K562 (cell line): ENCODE results near the gene ADAT3. TPM values are rescaled to one million over a fixed set of nuclear protein-coding genes. Genes with fewer than 3 reads are reported as not detected.

Experiments
- ATAC-seq: fragments of 200-7000 bp; cut with Tn5 transposase; 3 replicates; pipeline ENCODE4 v1.9.1; 2020; ENCODE audit warnings: moderate library complexity
- BruUV-seq: library from RNA; stranded (reverse); fragments of 400-500 nt; replicated peaks from 2 replicates; lab custom pipeline; 2021; lab: Mats Ljungman, UMichigan
- CTCF ChIA-PET: fragments of 300-600 bp; formaldehyde crosslinking; extraction: SDS; loops from one replicate; lab custom pipeline; 2021; ENCODE audit warnings: low intra/inter-chr PET ratio; lab: Yijun Ruan, JAX
- POLR2A ChIA-PET: fragments of 300-600, 350-650 bp; sonication (Branson Sonifier 250); formaldehyde crosslinking; extraction: SDS; loops from one replicate; lab custom pipeline; 2021; ENCODE audit warnings: antibody characterized with exemption, inconsistent platforms; lab: Yijun Ruan, JAX
- DNase-seq, 4 experiments: peaks; one replicate each; pipeline versions ENCODE4 v3.0.0 to v3.0.0-alpha.2; 2011 to 2018; ENCODE audit warnings: low spot score in 3 of 4, mixed read lengths in 3 of 4; ENCODE audit errors: extremely low read depth in 1 of 4
- FAIRE-seq: peaks from 2 replicates; lab custom pipeline; 2011; peaks lifted over from hg19 to GRCh38; lab: Jason Lieb, UNC
- H2AFZ ChIP-seq: 2 replicates; pipeline ENCODE4 v1.6.0; 2011; ENCODE audit warnings: low read depth, low read length, control low read depth, inconsistent platforms
- H3K27ac ChIP-seq: fragments of 200-600 bp; 3 replicates; pipeline ENCODE4 v1.8.0; 2011; ENCODE audit warnings: low read depth, mild to moderate bottlenecking, control low read depth, inconsistent platforms, low read length, moderate library complexity, mixed read lengths; ENCODE audit errors: extremely low read depth
- H3K27me3 ChIP-seq, 2 experiments: fragments of 300-600 bp in 1 of 2; 2 replicates in 1 of 2; 3 replicates in 1 of 2; pipeline versions ENCODE4 v1.6.0 to v1.8.0; 2011; ENCODE audit warnings: inconsistent platforms in 2 of 2, low read length in 2 of 2, mild to moderate bottlenecking in 1 of 2, mixed read lengths in 1 of 2, moderate library complexity in 1 of 2; ENCODE audit not compliant: control insufficient read depth in 2 of 2, insufficient read depth in 2 of 2
- H3K36me3 ChIP-seq: fragments of 300-600 bp; 3 replicates; pipeline ENCODE4 v1.8.0; 2011; ENCODE audit warnings: mild to moderate bottlenecking, low read length, inconsistent platforms; ENCODE audit not compliant: control insufficient read depth, insufficient read depth
- H3K4me1 ChIP-seq, 2 experiments: fragments of 200-600 bp in 1 of 2; replicated peaks in 1 of 2; 2 replicates in 1 of 2; 3 replicates in 1 of 2; pipeline versions ENCODE4 v1.5.1 to v1.8.0; 2011; ENCODE audit warnings: inconsistent platforms in 2 of 2, low read length in 2 of 2, mild to moderate bottlenecking in 1 of 2, mixed read lengths in 1 of 2, moderate library complexity in 1 of 2; ENCODE audit not compliant: control insufficient read depth in 2 of 2, insufficient read depth in 2 of 2
- H3K4me2 ChIP-seq: 2 replicates; pipeline ENCODE4 v1.6.1; 2011; ENCODE audit warnings: low read length, control low read depth, inconsistent platforms, mixed read lengths; ENCODE audit not compliant: insufficient read depth
- H3K4me3 ChIP-seq: fragments of 200-600 bp; sonication (generic), shearing (Covaris generic); 2 replicates; pipeline ENCODE4 v1.5.1; 2016; ENCODE audit warnings: control low read depth, inconsistent platforms
- H3K79me2 ChIP-seq: fragments of 200-600 bp; 3 replicates; pipeline ENCODE4 v1.8.0; 2011; ENCODE audit warnings: low read length, inconsistent platforms; ENCODE audit not compliant: control insufficient read depth, insufficient read depth
- H3K9ac ChIP-seq, 2 experiments: 2 replicates each; pipeline versions ENCODE4 v1.6.0 to v1.6.1; 2011; ENCODE audit warnings: low read depth in 2 of 2, low read length in 2 of 2, control low read depth in 1 of 2, inconsistent platforms in 1 of 2, mild to moderate bottlenecking in 1 of 2, mixed read lengths in 1 of 2; ENCODE audit not compliant: insufficient read depth in 1 of 2
- H3K9me1 ChIP-seq: one replicate; pipeline ENCODE4 v1.6.0; 2011; ENCODE audit warnings: inconsistent platforms, mild to moderate bottlenecking, low read length, moderate library complexity; ENCODE audit not compliant: control insufficient read depth, insufficient read depth
- H3K9me3 ChIP-seq: replicated peaks from 2 replicates; pipeline ENCODE4 v1.5.1; 2011; ENCODE audit warnings: low read depth, low read length, inconsistent platforms; ENCODE audit not compliant: control insufficient read depth, insufficient read depth
- H4K20me1 ChIP-seq: replicated peaks from 2 replicates; pipeline ENCODE4 v1.6.1; 2011; ENCODE audit warnings: low read length, inconsistent platforms, mixed read lengths; ENCODE audit not compliant: control insufficient read depth, insufficient read depth
- POLR2G ChIP-seq: fragments of 200-400 bp; formaldehyde crosslinking; IDR thresholded peaks from 2 replicates; pipeline ENCODE4 v1.6.1; 2017; ENCODE audit warnings: low read depth, mild to moderate bottlenecking, antibody characterized with exemption, low read length, moderate library complexity
- SAFB ChIP-seq: fragments of 200-400 bp; formaldehyde crosslinking; IDR thresholded peaks from 2 replicates; pipeline ENCODE4 v1.6.1; 2017; ENCODE audit warnings: low read depth, low read length, borderline replicate concordance
- TARDBP ChIP-seq: fragments of 450-650 bp; IDR thresholded peaks from 2 replicates; pipeline ENCODE4 v1.6.1; 2016
- ZNF316 ChIP-seq: fragments of 450-650 bp; IDR thresholded peaks from 2 replicates; pipeline ENCODE4 v1.6.1; 2016
- WGBS: fragments of 100-300 bp; shearing (Covaris generic); methylation state at CpG from one replicate; pipeline ENCODE4 v1.1.6; 2016; ENCODE audit warnings: low coverage, mixed read lengths; ENCODE audit not compliant: insufficient coverage; ENCODE audit errors: missing lambda C conversion rate; 5-methylcytosine and 5-hydroxymethylcytosine counted together
- in situ Hi-C: fragments of 300-500 bp; cut with MboI; formaldehyde crosslinking; loops from 4 replicates; pipeline ENCODE4 v1.15.0; 2018; ENCODE audit warnings: inconsistent platforms, mixed read lengths
- intact Hi-C: fragments of 100-400 bp; cut with micrococcal nuclease; formaldehyde crosslinking; loops from 2 replicates; pipeline ENCODE4 v1.14.2; 2022
- polyA plus RNA-seq, 8 experiments: library from polyadenylated mRNA; depleted of rRNA in 4 of 8; stranded (reverse) in 5 of 8; unstranded in 3 of 8; fragments of >200 nt; fragmentation: Nextera tagmentation in 2 of 8; fragmentation: Illumina TruSeq in 1 of 8; extraction: Ambion mirVana in 2 of 8; extraction: Trizol in 1 of 8; gene quantifications; 2 replicates each; pipeline versions ENCODE4 v1.2.1 to v1.2.3, GENCODE V29; 2011 to 2014; ENCODE audit warnings: inconsistent platforms in 1 of 8, missing spikeins in 1 of 8
- total RNA-seq, 7 experiments: library from RNA; depleted of rRNA in 6 of 7; stranded (reverse); fragments of >200 nt in 6 of 7; fragmentation: Illumina TruSeq in 2 of 7; extraction: Trizol in 2 of 7; gene quantifications; 2 replicates each; pipeline versions ENCODE4 v1.2.1 to v1.2.3, GENCODE V29; 2011 to 2021; ENCODE audit warnings: low replicate concordance in 1 of 7

Gene ADAT3
- total and polyA plus RNA-seq, 9 of the 15 experiments (the other 6 are each of a cell fraction or from before 2014, with no cell fraction given), result 0.67 to 15.6 (median 7.8) TPM; not detected in 4

DNA sequence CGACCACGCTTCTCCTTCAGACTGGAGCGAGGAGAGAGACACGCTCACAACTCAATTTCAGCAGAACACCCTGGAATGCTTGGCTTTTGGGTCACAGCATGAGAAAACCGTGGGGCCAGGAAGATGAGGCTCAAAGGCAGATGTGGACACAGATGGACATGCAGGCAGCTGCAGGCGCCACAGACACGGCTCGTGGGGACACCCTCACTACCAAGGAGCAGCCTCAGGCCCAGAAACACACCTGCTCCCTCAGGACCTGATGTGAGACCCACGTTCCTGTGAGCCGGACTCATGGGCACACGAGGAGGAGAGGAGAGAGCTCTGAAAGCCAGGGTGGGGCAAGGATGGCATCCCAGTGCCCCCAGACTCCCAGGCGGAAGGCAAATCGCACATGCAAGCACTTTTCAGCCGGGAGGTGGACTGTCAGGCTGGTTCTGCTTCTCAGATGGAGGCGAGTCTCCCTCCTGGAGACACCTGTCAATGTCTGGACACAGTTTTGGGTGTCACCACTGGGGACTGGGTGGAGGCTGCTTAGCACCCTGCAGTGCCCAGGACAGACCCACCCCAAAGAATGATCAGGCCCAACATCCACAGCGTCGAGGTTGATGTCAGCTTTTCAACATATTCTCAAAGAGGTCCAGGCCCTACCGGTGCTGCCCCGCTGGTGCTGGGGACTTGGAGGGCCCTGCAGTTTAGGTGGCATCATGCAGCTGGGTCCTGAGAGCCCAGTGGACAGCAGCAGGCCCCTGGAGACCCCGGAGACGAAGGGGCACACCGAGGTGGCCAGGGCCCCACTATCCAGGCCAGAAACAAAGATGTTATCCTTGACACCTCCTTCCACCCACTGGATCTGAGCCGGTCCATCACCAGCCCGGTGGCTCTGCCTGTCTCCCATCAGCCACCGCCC, 22.2 kb upstream of the ADAT3 start:
- peaks cover 37% of the 10 kb centered on the region; the same call in 1 of the 2 replicates for H4K20me1 ChIP-seq
- ATAC-seq (no peak), DNase-seq (no peak), FAIRE-seq (no peak)
- H3K9me1 ChIP-seq, result peaks cover 14% of the 10 kb centered on the region
- H3K36me3 ChIP-seq, result peaks cover 27% of the 10 kb centered on the region; the same call in 2 of the 3 replicates
- in situ Hi-C loops, result no loop called here
- H3K4me1 ChIP-seq, result peaks cover 31 to 76% of the 10 kb centered on the region in 2 experiments
- peaks cover 46% of the 10 kb centered on the region for H3K79me2 ChIP-seq
- peak overlapping the region; percentile 91; the same call in 1 of the 2 replicates for H3K4me3 ChIP-seq
- 60% methylated on average over 24 of the region's 25 CpGs for WGBS
- intact Hi-C loops, result no loop called here
- peak overlapping the region; percentile 90 for H3K4me2 ChIP-seq
- H3K27me3 ChIP-seq, result no peaks in the 10 kb centered on the region
- BruUV-seq, result no TSS peak
- H3K9me3 ChIP-seq, result no peaks in the 10 kb centered on the region
- ChIA-PET POLR2A (interaction anchor here (0.6 to 1.4 kb wide), 4 partner anchors 8 to 152 kb away, joined by 3 to 5 read pairs (median 4); no protein-coding TSS in a partner anchor), CTCF (no interaction called here)
- no peak overlapping the region for H2AFZ ChIP-seq
- TF ChIP-seq ZNF316, result peak; percentile 18; the same call in 1 of the 2 replicates
- no peak for TF ChIP-seq TARDBP
- 0 out of 2 replicates have a peak, but pooled peaks have one; percentile 17 for TF ChIP-seq POLR2G
- no peak for TF ChIP-seq SAFB
- peak overlapping the region; percentile 24 to 99; a peak in 3 of 4 replicates for H3K9ac ChIP-seq
- H3K27ac ChIP-seq, result peak overlapping the region; percentile 37; the same call in 2 of the 3 replicates
